CD4-positive, alpha-beta T cell treated with Interleukin-21 for 1 hour (primary cell): Measurements from ENCODE around the gene CENPX.

Source experiments
- DNase-seq: peaks from one replicate; pipeline ENCODE4 v3.0.0-alpha.2; 2020

CENPX gene

DNA sequence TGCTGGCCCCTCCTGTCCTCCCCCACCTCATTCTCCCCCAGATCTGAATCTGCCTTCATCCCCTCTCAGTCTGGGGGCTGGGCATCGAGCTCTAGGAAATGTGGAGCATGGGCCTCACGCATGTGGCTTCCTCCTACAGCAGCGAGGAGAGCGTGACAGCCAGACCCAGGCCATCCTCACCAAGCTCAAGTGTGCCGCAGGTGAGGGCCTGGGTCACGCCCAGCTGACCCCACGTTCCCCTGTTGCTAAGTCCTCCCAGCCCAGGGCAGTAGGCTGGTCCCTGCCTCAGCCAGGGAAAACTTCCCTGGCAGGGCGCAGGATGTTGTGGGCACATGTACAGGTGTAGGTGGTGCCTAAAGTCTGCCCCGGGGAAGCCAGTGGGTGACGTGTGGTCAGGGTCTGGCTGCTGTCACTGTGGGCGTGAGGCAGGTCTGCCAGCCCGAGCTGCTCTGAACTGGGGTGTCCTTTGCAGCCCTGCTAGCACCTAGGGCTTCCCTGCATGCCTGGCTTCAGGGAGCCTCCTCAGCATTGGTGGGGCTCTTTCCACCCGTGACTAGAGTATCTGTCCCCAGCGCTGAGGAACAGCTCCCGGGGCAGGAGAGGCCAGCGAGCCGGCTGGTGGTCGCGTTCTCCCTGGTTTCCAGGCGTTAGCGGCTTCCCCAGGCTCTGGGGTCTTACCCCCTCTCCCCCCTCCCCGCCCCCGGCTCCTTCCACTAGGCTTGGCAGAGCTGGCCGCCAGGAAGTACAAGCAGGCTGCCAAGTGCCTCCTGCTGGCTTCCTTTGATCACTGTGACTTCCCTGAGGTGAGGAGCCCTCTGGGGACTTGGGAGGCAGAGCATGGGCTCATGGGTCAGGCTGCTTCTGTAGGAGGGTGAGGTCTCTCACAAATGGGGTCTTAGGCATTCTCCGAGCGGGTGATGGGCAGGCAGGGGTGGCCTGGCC is 32.6 kb upstream of the CENPX start:
- DNase-seq, result no peak

DNA sequence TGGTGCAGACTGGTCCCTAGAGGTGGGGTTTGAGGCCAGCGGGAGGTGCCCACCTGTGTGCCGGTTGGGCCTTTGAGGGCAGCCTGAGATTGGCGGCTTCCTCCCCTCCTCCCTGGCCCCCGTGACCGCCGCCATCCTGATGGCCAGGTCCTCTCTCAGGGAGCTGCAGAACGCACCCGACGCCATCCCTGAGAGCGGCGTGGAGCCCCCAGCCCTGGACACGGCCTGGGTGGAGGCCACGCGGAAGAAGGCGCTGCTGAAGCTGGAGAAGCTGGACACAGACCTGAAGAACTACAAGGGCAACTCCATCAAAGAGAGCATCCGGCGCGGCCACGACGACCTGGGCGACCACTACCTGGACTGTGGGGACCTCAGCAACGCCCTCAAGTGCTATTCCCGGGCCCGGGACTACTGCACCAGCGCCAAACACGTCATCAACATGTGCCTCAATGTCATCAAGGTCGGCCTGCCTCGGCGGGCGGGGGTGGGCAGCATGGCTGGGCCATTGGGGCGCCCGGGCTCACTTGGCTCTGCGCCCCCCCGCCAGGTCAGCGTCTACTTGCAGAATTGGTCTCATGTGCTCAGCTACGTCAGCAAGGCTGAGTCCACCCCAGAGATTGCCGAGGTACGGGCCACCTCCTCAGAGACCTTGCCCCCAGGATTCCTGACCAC is 31.8 kb upstream of the CENPX start:
- no peak for DNase-seq

DNA sequence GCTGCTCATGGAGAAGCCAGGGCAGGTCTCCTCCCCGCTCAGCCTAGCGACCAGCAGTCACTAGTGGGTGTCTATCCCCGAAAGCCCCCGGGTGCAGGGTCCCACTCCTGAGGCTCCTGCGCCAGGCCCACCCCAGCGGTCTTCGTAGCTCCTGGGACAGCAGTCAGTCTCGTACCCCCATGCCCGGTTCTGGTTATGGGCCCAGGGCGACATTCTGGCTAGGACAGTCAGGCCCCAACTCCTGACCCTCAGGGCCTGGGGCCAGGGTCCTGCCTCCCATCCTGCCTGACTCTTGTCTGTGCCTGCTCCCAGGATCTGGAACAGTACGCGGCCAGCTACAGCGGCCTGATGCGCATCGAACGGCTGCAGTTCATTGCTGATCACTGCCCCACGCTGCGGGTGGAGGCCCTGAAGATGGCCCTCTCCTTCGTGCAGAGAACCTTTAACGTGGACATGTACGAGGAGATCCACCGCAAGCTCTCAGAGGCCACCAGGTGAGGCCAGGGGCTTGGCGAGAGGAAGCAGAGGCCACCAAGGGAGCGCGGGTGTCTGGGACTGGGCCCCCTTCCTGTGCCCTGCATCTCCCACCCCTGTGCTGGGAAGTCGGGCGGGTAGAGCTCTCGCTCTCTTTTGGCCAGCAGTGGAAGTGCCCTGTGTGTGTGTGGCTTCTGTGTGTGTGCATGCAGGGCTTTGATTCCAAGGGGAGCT is 31.0 kb upstream of the CENPX start:
- no peak for DNase-seq

DNA sequence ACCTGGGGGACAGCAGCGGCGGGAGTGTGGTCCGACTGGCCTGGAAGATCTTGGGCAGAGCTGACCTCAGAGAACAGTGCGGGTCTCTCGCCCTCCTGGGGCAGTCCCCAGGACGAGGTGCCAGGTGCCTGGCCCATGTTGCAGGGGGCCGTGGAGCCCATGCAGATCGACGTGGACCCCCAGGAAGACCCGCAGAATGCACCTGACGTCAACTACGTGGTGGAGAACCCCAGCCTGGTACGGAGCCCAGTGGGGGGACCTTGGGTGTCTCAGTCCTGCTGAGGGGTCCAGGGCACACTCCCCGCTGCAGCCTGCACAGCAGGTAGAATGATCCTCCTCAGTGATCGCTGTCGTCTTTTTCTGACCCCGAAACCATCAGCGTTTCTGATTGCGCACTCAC is 30.5 kb upstream of the CENPX start:
- DNase-seq, result no peak

DNA sequence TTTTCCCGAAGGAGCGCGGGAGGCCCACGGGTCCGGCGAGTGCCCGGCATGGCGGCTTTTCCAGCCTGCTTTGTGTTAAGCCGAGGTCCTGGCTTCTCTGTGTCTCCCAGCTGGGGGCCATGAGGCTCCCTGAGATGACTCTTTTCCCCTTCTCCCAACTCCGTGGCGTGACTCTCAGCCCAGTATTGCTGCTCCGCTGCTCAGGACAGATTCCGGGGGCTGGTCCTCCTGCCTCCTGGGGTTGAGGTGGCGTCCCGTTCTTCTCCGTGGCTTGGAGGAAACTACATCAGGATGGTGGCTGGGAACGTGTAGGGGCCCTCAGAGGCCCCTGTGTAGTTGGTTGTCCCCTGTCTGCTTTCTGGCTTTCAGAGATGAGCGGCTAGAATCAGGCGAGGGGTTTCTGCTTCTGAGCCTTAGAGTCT is 30.0 kb upstream of the CENPX start:
- no peak for DNase-seq

DNA sequence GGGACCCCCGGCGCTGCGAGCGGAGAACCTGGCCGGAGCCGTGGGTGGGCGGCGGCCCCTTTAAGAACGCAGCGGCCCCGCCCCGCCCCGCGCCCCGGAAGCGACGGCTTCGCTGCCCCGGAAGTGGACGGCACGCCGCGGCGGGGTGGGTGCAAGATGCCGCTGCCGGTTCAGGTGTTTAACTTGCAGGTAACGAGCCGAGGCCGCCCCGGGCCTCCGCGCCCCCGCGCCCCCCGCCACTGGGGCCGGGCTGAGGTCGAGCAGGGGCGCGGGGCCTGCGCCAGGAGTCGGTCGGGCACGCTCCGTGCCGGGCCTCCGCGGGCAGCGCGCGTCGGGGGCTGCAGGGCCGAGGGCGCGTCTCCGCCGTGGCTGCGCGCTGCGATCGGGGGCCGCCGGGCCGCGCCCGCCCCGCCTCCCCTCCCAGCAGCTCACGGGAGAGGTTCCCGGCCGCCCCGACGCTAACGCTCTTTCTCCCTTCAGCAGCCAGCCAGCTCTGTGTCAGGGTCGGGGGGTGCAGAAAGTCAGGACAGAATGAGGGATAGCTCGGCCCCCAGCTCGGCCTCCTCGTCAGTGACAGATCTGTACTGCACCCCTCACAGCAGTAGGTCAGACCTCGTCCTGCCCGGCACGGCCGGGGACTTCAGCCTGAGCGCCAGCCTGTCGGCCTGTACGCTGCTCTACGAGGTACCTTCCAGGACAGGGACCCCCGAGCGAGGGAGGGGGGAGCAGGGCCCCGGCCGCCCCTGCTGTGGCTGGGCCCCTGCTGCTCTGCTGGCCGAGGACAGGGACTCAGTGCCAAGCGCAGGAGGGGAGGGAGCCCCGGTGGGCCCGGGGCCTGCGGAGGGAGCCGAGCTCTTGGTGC is 29.3 kb upstream of the CENPX start, which contains the start of the genes GPS1 and RFNG:
Gene GPS1, plus strand, starts transcription at position 123 of the 862 bp plus-strand sequence. Its CDS starts 34 bp downstream, at position 157.
Gene RFNG, minus strand, starts transcription at position 36 of the 862 bp plus-strand sequence. CDS start 45 bp downstream, outside the sequence.
- DNase-seq, result peak; percentile 77

DNA sequence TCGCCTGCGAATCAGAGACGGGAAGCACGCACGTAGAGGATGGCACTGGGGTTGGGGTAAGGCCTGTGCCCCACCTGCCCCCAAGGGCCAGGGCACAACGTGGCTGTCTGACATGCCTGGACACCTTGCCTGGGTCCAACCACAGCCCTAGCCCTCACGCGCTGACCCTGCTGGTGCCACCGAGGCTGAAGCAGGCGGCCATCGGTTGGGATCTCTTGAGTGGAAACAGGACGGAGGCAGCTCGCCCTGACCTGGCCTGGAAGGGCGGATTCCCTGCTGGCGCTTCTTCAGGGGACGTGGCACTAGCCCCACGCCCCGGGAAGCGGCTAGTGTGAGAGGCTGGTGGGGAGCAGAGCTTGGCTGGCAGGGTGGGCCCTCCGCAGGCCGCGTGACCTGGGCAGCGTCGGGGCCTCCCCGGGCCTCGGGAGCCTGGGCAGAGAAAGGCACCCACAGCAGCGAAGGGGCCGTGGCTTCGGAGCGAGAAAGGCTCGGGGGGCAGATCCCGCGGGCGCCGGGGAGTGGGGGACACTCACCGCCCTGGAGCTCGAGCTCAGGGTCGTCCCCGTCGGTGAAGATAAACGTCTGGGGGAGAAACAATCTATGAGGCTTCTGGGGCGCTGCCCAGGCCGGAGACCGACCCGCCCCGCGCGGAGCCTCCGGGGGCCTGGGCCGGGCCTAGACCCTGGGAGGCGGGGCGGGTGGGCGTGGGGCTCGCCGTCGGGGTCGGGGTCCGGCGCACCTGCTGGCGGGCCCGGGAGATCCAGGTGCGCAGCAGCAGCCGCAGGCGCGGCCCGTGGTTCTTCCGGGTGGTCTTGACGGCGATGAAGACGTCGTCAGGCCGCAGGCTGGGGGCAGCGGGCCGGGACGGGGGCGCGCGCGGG is 28.3 kb upstream of the CENPX start:
- no peak for DNase-seq

DNA sequence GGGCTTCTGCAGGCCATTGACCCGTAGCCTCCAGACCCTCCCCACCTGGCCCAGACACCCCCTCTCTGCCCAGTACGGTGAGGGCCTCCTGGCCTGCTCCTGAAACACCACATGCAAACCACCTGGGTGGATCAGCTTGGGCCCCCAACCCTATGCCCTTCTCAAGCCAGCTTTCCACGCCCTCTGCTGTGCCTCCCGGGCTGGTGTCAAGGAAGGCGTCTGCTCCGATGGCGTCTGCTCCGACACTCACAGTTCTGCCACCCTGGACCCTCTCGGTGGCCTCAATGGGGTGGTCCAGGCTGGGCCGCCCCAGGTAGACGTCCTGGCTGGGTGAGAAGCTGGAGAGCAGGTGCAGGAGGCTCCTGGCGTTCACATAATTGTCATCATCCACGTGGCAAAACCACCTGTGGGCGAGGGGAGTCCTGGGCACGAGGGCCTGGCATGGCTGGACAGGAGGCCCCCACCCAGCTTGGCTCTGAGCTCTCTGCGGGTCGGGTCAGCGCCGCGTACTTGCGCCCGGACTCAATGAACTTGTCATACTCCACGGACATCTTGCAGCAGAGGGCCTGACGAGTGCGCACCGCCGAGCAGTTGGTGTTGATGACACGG is 27.6 kb upstream of the CENPX start:
- no peak for DNase-seq

DNA sequence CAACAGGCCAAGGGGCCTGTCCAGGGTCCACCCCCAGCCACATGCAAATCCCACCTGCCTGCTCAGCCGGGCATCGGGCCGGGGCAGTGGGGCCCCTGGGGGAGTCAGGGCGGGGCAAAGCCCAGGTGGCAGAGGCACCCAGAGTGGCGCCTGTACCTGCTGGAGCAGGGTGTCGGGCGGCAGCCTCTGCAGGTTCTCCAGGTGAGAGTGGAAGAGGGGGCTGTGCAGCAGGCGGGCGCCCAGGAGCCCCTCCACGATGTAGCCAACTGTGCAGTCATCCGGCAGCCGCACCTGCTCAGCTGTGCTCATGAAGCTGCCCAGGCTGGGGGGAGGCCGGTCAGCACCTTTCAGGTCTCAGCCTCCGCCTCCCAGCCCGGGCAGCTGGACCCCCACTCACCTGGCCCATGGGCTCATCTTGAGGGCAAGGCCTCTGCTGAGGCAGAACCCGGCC is 26.9 kb upstream of the CENPX start:
- no peak for DNase-seq

DNA sequence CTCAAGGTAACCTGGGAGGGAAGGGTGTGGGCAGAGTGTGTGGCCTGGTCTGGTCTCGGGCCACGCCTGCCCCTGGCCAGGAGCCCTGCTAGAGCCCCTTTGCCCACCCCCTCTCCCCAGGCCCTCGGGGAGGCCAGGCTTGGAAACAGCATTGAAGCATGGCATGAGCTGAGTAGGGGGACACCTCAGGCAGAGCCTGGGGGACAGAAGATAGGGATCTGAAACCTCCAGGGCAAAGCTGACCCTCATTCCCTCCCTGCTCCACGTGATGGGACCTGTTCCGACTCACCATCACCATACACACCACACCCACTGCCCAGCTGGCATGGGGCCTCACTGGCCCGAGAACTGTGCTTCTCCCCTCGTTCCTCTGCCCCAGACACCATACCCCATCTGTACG is 26.4 kb upstream of the CENPX start:
- DNase-seq, result no peak

DNA sequence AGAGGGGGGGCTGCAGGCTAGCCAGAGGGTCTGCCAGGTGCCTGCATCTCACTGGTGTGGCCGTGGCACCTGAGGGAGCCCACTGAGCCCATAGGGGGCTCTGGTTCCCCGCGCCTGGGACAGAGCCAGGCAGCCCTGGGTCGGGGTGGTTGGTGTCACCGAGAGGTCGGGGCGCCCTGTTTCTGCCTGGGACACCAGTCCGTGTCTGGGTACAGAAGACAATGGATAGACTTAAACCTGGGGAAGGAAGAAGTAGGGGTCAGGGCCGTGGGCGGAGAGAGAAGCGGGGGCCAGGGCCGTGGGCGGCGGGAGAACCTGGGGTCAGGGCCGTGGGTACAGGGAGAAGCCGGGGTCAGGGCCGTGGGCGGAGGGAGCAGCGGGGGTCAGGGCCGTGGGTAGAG is 25.9 kb upstream of the CENPX start:
- DNase-seq, result no peak

DNA sequence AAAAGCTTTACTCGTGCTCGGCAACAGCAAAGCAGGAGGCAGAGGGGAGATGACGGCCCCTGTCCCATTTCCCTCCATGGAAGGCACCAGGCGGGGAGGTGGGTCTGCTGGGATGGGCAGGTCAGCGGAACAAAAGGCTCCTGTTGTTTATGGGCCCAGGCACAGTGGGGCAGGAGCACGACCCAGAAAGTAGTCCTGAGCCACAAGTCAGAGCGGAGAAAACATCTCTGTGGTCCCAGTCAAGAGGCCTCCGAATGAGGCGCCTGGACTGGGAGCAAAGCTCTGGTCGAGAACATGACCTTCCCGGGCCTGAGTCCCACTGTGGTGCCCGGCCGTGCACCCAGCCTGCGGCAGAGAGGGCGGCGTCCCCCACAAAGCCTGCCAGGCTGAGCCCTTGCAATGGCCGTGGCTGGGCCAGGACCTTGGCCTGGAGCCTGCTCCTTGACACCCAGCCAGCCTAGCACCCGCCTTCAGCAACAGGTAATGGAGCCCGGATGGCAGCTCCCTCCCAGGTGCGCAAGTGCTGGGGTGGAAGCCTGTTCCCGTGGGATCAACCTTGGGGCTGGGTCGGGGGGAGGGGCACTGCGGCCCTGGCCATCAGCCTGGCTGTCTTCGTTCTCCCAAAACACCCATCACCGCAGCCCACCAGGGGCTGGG is 25.4 kb upstream of the CENPX start:
- DNase-seq, result no peak

DNA sequence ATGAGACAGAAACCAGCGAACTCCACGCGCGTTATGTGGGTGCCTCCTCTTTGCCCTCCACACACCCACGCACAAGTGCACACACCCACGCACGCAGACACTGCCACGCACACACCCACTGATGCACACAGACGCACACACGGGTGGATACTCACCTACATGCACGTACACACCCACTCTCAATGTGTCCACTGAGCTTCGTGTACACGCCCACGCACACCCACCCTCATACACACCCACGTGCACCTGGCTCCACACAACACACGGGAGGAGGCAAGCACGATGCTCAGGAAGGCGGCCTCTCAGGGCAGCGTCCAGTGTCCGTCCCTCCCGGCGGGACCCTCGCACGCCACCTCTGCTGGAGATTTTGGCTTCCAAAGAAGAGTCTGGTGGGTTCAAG is 24.7 kb upstream of the CENPX start:
- DNase-seq, result no peak

DNA sequence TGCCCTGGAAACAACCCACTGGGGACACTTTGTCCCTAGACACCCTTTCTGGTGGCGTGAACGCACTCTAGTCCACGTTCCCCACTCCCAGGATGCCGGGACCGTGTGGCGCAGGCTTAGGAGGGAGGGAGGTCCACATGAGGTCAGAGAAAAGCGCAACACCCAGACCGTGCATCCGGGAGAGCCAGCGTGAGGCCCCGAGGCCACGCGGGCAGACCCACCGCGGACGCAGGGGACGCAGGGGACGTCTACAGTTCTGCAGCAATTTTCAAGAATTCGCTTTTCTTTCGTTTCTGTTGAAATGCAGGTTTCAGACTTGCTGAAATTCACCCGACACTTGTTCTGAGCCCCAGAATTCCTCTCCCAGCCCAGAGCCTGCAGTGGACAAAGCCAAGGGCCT is 24.2 kb upstream of the CENPX start:
- no peak for DNase-seq

DNA sequence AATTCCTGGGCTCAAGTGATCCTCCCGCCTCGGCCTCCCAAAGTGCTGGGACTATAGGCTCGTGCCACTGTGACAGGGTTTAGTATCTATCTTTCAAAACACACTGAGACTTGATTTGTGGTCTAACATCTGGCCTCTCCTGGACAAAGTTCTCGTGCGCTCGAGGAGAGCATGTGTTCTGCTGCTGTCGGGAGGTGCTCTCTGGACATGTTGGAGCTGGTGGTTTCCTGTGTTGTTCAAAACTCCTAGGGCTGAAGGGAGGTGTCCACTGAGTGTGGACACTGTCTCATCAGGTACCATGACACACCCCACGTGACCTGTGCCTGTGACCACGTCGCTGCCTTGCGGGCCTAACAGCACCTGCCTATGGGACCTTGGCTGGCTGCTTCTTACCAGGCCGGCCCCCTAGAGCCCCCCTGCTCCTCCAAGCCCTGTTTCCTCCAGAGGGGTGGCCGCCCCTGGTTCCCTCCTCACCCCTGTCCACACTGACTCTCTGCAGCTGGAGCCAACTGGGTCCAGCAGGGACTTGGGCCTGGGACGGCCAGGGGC is 23.3 kb upstream of the CENPX start:
- no peak for DNase-seq

DNA sequence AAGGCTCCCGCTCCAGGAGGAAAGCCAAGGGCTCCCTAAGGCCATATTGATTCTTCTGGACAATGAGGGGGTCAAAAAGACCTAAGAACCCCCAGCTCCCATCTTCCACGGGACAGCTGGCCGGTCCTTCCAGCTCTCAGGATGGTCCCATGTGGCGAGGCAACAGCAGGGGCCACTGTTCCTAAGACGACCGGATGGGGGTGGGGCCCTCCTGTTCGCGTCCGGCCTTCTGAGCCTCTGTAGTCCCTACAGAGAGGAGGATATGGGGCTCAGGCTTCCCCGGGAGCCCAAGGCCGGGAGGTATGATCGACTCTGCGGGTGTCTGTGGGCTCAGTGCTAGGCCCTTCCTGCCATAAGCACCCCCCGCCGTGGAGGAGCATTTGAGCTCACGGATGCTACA is 20.8 kb upstream of the CENPX start:
- no peak for DNase-seq

DNA sequence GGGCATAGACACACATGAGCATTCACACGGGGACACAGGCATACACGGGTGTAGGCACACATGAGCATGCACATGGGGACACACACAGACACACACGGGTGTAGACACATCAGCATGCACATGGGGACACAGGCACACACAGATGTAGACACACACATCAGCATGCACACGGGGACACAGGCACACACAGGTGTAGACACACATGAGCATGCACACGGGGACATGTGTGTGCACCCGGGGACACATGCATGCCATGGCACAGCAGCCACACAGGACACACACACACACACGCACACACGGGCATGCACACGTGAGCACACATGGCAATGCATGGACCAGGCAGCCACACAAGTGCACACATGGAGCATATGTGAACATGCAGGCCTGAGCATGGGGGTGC is 20.0 kb upstream of the CENPX start:
- no peak for DNase-seq

DNA sequence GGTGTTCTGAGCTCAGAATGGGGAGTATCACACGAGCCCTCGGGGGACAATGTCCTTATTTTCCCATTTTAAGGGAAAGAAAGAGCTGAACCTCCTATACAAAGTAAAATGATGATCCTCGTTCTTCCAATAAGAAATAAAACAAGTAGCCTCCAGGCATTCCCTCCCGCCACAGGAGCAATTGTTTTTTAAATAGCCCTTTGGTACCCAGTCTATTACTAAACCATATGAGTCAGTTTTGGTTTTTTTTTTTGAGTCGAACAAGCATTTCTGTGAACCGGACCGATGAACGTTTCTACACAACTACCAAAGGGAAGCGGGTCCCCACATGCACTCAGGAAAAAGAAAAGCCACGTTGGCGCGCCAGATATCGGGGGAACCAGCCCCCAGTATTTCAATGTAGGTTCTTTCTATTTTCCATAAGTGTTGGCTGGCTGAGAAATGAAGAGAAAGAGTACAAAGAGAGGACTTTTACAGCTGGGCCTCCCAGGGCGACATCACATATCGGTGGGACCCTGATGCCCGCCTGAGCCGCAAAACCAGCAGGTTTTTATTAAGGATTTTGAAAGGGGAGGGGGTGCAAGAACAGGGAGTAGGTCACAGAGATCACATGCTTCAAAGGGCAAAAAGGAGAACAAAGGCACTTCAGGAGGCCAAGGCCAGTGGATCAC is 18.6 kb upstream of the CENPX start:
- DNase-seq, result no peak

DNA sequence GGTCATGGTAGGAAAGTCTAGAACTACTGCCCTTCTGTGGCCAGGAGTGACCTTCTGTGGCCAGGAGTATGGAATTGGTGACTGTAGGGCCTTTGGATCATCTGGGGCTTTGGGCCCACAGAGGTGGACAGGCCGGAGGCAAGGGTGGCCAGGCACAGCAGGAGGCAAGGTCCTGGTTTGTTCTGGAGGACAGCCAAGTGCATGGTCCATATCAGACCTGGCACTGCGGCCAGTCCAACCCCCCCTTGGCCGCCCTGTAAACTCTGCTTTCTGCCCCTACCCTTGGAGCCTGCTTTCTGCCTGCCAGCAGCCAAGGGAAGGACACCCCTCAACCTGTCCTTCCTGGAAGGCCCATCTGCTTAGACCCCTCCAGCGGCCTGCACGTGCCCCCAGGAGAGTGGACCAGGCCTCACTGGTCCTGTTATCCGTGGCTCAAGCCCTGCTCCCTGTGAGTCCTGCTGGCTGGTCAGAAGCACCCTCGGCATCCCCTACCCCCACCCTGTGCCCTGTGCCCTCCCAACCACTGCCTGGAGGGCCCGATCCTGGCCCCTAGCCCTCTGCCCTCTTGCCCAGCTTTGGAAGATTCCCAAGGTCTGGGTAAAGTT is 17.1 kb upstream of the CENPX start:
- no peak for DNase-seq
